GM21717 (cell line): ENCODE results near the gene PRR5L.

Experiments
- ATAC-seq: cut with Tn5 transposase; IDR thresholded peaks from one replicate; pipeline ENCODE4 v1.9.1; 2021; ENCODE audit warnings: mild to moderate bottlenecking, moderate library complexity; ENCODE audit not compliant: unreplicated experiment

Gene PRR5L

DNA sequence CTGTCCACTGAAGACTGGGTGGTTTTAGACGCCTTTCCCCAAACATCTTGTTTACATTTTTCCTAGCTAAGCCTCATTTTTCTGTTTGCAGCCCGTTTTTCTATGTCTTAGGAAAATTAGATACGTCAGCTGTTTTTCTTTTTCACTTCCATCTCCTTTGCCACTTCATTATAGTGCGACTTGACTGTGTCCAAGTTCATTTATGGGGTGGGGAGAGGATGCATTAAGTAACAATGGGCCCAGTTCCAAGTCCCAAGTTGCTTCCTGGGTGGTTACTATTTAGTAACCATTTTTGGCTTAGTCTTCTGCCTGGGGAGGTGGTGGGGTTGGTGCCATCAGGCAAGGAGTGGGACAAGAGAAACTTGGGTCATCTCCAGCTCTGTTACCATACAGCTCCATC, 131.0 kb downstream of the PRR5L start:
- ATAC-seq = no peak

DNA sequence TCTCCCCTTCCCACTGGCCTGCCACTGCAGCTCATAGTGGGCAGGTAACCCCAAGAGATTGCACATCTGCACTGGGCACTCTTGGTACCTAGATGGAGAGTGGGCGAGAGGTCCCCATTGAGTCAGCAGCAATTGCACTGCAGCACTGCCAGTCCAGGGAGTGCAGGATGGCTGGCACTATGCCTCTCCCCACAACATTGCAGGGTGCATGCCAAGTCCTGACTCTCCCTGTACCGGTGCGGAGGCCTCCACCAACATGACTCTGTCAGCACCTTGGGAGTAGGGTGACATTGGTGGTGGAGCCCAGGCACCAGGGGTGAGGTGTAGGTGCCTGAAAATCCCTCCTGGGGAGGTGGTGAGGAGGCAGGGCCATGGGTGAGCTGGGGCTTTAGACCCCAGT, 131.8 kb downstream of the PRR5L start:
- no peak for ATAC-seq

DNA sequence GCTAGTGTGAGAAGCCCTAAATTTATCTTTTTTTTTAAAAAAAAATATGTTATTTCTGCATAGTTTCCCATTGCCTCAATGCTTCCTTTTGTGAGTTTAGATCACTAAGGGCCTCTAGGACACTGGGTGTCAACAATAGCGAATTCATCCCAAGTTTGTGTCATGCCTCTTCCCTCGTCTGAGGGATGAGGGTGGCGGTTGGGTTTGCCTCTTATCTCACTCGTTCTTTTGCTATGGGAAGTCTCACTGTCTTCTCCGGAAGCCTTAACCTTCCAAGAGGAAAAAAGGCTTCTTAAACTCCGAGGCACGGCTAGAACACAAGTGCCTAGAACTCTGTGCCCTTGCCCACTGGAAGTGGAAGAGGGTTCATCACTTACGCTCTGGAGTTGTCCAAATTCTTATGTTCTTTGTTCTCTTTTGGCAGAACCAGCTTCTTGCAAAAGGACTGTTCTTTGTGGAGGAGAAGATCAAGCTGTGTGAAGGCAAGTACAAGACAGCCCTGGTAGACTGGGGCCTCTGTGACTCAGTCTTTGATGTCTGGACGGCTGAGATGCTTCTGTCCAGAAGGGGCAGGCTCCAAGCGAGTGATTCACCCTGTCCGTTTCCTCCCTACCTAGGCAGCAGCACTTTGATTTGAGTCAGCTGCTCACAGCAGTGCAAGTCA, 135.5 kb downstream of the PRR5L start:
- ATAC-seq = no peak

DNA sequence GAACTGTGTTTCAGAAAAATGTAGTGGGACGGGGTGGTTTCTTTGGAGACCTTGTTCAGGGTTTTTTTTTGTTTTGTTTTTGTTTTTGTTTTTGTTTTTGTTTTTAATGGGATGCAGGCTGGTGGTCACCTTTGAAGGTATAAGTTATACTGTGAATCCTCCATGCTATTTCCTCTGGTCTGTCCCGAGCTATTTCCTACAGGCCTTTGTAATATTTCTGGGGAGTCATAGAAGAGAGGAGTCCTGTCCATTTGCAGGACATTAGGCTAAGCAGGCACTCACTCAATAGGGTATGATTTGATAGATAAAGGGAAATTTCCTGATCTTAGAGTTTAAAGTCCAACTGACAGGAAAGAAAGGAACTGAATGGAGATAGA, 136.0 kb downstream of the PRR5L start:
- no peak for ATAC-seq

DNA sequence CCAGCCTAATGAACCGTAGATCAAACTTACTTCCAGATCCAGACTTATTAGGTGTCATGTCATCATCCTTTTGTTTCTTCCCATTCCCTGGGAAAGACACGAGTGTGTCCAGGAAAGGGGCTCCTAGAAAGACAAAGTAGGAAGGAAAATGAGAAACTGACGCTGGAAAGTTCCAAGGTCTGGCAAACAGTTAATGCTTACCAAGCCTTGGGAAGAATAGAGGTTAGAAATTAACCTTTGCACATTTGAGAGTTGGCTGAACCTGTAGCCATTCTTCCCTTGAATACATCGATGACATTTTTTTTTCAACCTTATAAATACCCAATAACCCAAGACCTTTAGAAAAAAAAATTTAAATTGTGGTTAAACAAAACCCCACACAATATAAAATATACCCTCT, 136.7 kb downstream of the PRR5L start:
- no peak for ATAC-seq

DNA sequence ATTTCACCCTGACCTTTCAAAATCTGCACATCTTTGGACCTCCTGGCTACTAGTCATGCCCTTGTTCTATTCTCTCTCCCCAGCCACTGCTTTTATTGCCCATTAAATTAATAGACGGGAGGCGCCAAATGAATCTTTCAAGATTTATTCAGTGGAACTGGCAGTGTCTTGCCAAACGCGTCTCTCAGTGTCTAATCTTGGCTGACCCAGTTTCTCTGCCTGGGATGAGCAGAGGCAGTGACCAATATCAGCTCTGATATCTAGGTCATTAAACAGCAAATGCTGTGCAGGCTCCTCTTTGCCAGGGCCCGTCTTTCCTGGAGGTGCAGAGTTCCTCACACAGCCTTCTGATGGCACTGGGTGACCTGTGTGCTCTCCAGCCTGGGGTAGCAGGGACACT, 140.0 kb downstream of the PRR5L start:
- ATAC-seq = no peak

DNA sequence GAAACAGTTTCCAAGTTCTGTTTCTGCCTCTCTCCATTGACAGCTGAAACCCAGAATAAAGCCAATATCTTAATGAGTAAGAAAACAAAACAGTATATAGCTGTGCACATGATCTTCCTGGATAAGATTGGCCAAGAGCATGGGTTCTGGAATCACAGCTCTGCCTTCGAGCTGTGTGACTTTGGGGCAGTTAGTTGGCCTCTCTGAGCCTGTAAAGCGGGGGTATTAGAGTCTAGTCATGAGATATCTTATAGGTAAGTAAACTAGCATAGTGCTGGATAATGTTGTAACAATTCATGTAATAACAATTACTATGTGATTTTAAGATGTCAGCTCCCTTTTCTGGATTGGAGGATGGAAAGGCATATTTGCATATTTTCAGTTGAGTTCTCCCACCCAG, 140.5 kb downstream of the PRR5L start:
- ATAC-seq = no peak

DNA sequence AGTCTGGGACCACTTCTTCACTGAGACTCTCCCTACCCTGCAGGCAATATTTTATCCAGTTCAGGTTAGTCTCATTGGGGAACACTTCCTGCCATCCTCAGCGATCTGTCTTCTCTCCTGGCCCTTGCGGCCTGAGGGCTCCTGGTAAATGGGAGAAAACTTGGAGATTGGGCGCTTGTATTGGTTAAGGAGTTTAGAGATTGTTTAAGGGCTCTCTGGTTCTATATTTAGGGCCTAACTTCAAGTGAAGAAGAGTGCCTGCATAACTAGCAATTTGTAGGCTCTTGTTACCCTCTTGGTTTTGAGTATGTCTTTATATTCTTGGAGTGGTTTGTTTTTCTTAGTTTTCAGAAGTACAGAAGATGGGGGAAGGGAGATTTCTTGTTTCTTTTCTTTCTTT, 141.3 kb downstream of the PRR5L start:
- ATAC-seq = no peak

DNA sequence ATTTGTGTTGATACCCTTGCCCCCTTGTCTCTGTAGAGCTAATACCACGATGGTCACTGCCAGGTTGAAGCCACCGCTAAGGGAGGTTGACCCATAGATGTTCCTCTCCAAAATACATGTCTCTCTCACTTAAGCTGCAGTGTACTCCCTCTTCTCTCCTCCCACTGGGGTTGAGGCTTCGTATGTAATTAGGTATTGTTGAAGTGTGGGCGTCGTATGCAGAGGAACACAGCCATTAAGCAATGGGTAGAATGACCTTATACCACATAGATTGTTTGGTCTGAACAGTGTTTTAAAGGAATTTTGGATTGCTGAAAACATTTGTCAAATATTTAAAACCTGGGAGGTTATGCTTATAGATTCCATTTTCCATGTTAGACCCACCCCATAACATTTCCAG, 142.0 kb downstream of the PRR5L start:
- no peak for ATAC-seq

DNA sequence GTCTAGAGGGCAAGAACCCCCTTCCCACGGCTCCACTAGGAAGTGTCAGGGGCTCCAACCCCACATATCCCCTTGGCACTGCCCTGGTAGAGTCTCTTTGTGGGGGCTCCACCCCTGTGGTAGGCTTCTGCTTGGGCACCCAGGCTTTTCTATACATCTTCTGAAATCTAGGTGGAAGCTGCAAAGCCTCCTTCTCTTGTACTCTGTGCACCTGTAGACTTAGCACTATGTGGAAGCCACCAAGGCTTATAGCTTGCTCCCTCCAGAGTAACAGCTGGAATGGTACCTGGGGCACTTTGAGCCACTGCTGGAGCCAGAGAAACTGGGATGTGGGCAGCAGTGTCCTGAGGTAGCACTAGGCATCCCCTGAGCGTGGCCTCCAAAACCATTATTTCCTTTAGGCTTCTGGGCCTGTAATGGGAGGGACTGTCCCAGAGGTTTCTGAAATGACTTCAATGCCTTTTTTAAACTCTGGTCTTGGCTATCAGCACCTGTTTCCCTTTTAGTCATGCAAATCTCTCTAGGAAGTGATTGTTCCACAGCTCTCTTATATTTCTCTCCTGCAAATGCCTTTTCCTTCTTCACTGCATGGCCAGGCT, 145.6 kb downstream of the PRR5L start:
- peak; percentile 97 for ATAC-seq

DNA sequence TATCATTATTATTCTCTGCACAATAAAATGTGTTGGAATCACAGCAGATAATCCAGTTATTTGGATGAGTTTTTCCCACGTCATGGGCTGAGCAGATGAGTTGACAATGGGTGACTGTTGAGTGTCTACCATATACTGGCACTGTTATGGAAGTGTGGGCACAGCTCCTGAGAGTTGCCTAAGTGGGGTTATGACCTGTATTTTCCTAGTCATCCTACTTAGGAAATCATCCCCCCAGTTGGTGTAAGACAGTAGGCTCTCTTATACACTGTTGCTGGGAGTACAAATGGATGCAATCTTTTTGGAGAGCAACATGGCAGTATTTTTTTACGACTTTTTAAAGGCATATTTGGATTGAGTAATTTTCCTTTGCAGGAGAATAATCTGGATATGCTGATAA, 147.6 kb downstream of the PRR5L start:
- ATAC-seq = no peak

DNA sequence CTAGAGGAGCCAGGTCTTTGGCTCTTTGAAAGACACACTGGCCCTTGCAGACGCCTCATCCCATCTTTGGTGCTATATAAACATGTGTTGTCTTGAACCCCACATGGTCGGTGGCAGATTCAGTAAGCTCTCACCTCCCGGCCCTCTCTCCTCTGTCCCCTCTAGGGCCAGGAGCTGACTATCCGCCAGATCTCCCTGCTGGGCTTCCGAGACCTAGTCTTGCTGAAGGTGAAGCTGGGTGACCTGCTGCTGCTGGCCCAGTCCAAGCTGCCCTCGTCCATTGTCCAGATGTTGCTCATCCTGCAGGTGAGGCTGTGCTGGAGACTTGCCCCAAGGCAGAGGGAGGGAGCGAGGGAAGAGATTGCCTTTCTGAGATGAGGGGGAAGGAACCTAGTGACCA, 150.0 kb downstream of the PRR5L start:
- no peak for ATAC-seq

DNA sequence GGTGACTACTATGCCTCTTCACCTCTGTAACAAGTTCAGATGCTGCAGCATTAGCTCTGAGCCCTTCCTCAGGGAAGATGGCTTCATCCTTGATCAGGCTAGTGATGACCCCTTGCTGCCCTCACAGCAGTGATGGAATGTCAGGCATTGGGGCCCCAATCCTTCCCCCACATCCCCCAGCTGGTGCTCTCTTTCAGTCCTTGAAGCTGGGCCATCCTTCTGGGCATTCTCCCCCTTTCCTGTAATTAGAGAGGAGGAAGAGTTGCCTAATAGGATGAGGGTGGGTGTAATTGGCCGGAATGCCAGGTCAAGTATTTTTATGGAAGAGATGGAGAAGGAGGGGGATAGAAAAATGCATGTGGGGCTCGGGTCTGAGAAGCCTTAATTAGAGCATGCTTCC, 151.4 kb downstream of the PRR5L start:
- ATAC-seq = no peak

DNA sequence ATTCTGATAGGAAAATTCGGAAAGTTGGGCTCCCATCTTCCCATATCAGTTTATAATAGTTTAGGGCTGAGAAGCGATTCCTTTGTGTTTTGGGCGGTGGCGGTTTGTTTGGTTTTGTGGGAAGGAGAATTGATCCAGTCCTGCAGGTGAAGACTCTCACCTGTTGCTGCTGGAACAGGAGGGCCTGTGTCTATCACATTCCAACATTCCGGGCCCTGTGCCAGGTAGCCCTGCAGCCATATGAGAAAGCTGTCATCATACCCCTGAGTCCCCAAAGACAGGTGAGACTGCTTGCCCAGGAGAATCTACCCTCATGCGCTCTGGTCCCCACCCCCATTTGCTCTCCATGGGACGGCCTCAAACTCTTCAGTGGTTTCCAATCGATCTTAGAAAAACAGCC, 151.9 kb downstream of the PRR5L start:
- ATAC-seq = no peak

DNA sequence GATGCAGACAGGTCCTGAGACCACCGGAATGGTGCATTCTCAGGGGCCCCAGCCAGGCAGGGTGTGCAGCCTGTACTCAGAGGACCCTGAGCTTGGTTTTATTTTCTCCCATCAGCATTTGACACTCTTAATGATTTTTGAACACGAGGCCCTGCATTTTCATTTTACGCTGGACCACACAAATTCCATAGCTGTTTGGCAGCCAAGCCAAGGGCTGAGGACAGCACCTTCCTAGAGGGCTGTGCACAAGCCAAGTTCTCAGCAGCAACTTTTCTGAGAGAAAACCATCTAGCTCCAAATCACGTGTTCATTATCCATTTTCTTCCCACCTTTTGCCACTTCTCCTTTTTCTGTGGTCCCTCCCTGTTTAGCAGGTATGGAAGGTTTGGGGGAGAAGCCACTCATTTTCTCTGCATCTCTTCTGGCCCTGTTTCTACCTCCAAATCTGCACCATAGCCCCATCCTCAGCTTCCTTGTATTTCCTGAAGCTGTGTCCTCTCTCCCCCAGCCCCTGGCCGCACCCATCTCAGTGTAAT, 153.5 kb downstream of the PRR5L start:
- peak; percentile 18 for ATAC-seq

DNA sequence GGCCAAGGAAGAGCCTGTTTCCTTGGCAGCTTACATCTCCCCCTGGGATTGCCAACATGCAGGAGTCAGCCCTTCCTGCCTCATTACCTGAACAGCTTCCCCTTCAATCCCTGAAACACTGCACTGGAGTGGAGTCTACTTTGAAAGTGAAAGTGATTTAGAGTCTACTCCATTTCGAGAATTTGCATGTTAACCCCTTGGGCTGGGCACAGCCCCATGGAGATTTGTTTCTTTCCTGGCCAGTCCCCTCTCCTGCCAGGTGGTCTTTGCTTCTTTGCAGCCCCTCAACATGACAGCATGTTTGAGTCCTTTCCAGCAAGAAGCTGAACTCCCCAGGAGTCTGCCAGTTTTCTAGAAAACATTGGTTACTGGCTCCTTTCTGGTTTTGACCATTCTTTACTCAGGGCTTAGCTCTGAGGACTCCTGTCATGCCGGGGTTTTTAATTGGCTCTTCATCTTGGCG, 154.1 kb downstream of the PRR5L start:
- ATAC-seq = peak; percentile 75

DNA sequence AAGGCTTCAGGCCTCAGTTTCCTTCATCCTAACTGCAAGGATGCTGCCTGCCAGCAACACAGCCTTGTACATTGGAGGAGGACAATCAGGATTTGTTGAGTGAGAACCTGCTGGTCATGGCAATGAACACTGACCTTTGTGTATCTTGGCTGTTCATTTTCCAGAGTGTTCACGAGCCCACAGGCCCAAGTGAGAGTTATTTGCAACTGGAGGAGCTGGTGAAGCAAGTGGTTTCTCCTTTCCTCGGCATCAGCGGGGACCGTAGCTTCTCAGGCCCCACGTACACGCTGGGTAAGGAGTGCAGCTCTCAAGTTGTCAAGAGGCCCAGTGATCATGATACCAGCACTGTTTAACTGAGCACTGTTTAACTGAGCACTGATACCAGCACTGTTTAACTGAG, 155.0 kb downstream of the PRR5L start:
- ATAC-seq = no peak

DNA sequence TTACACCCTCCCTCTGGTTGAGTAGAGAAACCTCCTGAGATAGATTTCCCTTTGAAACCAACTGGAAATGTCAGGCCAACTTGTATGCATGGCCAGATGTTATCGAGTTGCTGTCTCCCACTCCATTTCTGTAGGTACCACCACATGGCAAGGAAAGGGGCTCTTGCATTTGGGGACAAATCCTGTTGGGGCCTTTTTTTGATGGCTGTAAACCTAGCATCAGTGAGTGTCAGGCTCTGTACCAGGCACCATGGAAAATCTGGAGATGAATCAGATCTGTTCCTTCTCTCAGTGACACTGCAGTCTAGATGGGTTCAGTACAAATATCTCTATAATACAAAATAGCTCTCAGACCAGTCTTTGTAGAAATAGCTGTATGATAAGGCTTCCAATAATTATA, 155.6 kb downstream of the PRR5L start:
- ATAC-seq = no peak

DNA sequence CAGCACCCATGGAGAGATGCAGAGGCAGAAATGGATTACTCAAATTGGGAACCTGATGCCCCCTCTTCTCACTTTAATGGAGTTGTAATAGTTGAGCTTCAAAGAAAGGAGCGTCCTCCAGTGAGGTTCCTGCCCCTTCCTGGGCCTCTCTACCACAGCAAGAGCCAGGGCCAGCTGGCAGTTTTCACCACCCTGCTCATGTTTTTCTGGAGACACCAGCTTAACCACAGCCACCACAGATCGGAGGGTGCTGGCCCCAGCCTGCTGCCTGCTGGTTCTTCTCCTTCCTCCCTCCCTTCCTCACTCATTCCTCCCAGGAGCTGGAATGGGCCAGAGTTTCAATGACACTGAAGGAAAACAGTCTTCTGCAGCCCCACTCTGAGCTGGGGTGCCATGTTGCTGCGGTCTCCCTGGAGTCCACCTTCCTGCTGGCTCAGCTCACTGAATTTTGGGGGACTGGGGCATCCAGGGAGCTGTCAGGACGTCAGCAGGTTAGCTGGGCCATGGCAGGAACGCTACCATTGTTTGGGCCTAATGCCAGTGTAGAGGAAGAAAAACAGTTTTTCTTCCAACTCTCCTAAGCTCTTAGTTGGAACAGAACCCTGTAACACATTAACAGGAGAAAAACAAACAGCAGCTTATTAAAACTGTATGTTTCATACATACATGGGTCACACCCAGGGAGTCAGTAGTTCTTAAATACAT, 156.3 kb downstream of the PRR5L start:
- no peak for ATAC-seq

DNA sequence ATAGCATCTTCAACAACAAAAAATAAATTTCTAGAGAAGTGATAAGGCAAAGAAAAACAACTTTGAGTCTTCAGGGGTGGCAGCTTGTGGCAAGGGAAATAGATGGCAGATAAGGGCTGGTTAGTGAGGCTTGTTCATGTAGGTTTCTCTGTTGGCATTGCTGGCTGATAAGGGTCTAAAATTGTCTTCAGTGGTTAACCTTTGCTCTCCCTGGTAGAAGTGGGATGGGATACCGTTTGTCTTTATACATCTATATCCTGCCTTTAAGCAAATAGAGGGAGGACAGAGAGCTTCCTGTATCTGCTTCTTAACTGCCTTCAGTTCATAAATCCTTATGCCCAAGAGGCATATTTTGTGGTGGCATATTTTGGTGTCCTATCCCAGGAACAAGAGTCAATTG, 156.9 kb downstream of the PRR5L start:
- ATAC-seq = no peak

DNA sequence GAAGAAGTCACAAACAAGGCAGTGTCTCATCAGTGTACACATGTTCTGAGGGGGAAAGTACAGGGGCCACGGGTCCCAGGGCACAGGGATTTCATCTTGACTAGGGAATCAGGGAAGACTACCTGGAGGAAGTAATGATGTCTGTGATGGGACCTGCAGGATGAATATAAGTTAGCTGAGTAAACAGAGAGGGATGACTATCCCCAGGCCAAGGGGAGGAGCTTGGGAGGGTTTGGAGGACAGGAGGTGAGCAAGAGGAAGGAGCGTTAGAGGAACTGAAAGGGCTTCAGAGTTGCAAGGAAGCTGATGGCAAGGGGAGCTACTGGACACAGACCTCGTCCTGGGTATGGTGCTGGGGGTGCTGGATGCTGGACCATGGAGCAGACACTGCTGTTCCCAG, 157.6 kb downstream of the PRR5L start:
- no peak for ATAC-seq

DNA sequence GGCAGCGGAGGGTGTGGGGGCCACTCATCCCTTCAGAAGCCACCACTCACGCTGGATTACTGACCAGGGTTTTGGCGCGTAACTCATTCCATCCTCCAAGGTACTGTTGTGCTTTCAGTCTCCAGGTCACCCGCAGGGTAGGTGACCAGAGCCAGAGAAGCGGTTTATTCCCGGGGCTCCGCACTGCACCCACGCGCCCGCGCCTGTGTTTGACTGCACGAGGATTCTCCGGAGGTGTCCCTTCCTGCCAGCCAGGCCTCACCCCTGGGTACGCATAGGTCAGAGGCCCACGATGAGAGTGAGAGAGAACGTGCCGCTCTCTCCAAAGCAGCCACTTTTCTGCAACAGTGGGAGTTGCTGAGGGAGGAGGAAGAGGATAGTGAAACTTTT, 158.5 kb downstream of the PRR5L start:
- no peak for ATAC-seq
